Activated CD4-positive, alpha-beta T cell treated with anti-CD3 and anti-CD28 coated beads, Interleukin-2, amount 10 ng/mL, durations not matched to agents 7 days and 5 days (primary cell): ENCODE measurements around the gene ZNHIT2. TPM values are rescaled to one million over a fixed set of nuclear protein-coding genes. Genes with fewer than 3 reads are reported as not detected.
"Not testable (repeated sequence)": the region's sequence is repeated elsewhere in the genome, so short reads cannot be mapped to it uniquely, and the experiment has no call there.

Source experiments
- CTCF ChIA-PET: fragments of 350-600 bp; sonication (Branson Sonifier 250); formaldehyde crosslinking; loops from one replicate; lab custom pipeline; 2021; ENCODE audit warnings: antibody characterized with exemption; lab: Charles Lee
- POLR2A ChIA-PET: fragments of 350-600 bp; sonication (Branson Sonifier 250); formaldehyde crosslinking; loops from one replicate; lab custom pipeline; 2021; ENCODE audit warnings: antibody characterized with exemption; lab: Charles Lee
- DNase-seq: peaks from one replicate; pipeline ENCODE4 v3.0.0-alpha.2; 2020
- H3K27ac Mint-ChIP-seq: one replicate; pipeline ENCODE4 v1.8.0; 2021; ENCODE audit warnings: mild to moderate bottlenecking, moderate library complexity, mixed read lengths
- H3K27me3 Mint-ChIP-seq: one replicate; pipeline ENCODE4 v1.8.0; 2021; ENCODE audit warnings: mixed read lengths
- H3K36me3 Mint-ChIP-seq: one replicate; pipeline ENCODE4 v1.8.0; 2021; ENCODE audit warnings: low read depth, mixed read lengths
- H3K4me1 Mint-ChIP-seq: one replicate; pipeline ENCODE4 v1.8.0; 2021; ENCODE audit warnings: mixed read lengths
- H3K4me3 Mint-ChIP-seq: one replicate; pipeline ENCODE4 v1.8.0; 2021; ENCODE audit warnings: mild to moderate bottlenecking, moderate library complexity, mixed read lengths
- H3K9me3 Mint-ChIP-seq: one replicate; pipeline ENCODE4 v1.8.0; 2021; ENCODE audit warnings: mixed read lengths
- total RNA-seq, 2 experiments: library from RNA; stranded (reverse); gene quantifications; one replicate each; pipeline ENCODE4 v1.2.3, GENCODE V29; 2021

The ZNHIT2 gene
- total RNA-seq, 2 experiments from 2014 or later = 8.6 to 9.9 TPM

GRCh38 chr11:65150509-65151299 is 33.2 kb upstream of the ZNHIT2 start:
- peaks cover 18% of the 10 kb centered on the region for H3K4me1 Mint-ChIP-seq
- H3K27me3 Mint-ChIP-seq = peaks cover 19% of the 10 kb centered on the region
- H3K9me3 Mint-ChIP-seq = no peaks in the 10 kb centered on the region
- no peak for DNase-seq
- ChIA-PET CTCF (no interaction called here), POLR2A (no interaction called here)
- no peak overlapping the region for H3K4me3 Mint-ChIP-seq
- no peaks in the 10 kb centered on the region for H3K36me3 Mint-ChIP-seq
- H3K27ac Mint-ChIP-seq = no peak overlapping the region

GRCh38 chr11:65150131-65150508 is 32.6 kb upstream of the ZNHIT2 start:
- H3K9me3 Mint-ChIP-seq, H3K27ac Mint-ChIP-seq, H3K36me3 Mint-ChIP-seq, DNase-seq, H3K4me3 Mint-ChIP-seq, POLR2A ChIA-PET, CTCF ChIA-PET: not testable (repeated sequence)
- H3K4me1 Mint-ChIP-seq = peaks cover 18% of the 10 kb centered on the region
- peaks cover 25% of the 10 kb centered on the region for H3K27me3 Mint-ChIP-seq

GRCh38 chr11:65148657-65149056 is 31.2 kb upstream of the ZNHIT2 start:
- Mint-ChIP-seq H3K9me3 (no peaks in the 10 kb centered on the region), H3K27me3 (peaks cover 23% of the 10 kb centered on the region), H3K4me1 (peaks cover 18% of the 10 kb centered on the region), H3K36me3 (no peaks in the 10 kb centered on the region), H3K27ac (no peak overlapping the region), H3K4me3 (no peak overlapping the region)
- no peak for DNase-seq
- POLR2A ChIA-PET = no interaction called here
- CTCF ChIA-PET = interaction anchor here (0.8 to 2.7 kb wide), 3 partner anchors 13 to 209 kb away, joined by 4 to 12 read pairs (median 6); partner anchors contain the start of gene SYVN1

GRCh38 chr11:65147352-65148075 is 30.0 kb upstream of the ZNHIT2 start:
- Mint-ChIP-seq H3K4me1 (peaks cover 14% of the 10 kb centered on the region), H3K27ac (no peak overlapping the region), H3K27me3 (peaks cover 17% of the 10 kb centered on the region), H3K4me3 (no peak overlapping the region), H3K36me3 (no peaks in the 10 kb centered on the region), H3K9me3 (no peaks in the 10 kb centered on the region)
- POLR2A ChIA-PET = no interaction called here
- DNase-seq = no peak
- CTCF ChIA-PET = interaction anchor here (0.6 to 2.7 kb wide), 3 partner anchors 12 to 294 kb away, joined by 5 to 12 read pairs (median 6); partner anchors contain the start of gene SYVN1

- Mint-ChIP-seq H3K27ac (no peak overlapping the region), H3K27me3 (peaks cover 31% of the 10 kb centered on the region), H3K9me3 (no peaks in the 10 kb centered on the region), H3K36me3 (no peaks in the 10 kb centered on the region), H3K4me1 (no peaks in the 10 kb centered on the region), H3K4me3 (no peak overlapping the region)
- no peak for DNase-seq
- POLR2A ChIA-PET = no interaction called here
- CTCF ChIA-PET = no interaction called here
Measured at GRCh38 chr11:65141896-65142494, 24.5 kb upstream of the ZNHIT2 start.

GRCh38 chr11:65136515-65137096 is 19.1 kb upstream of the ZNHIT2 start:
- CTCF ChIA-PET = interaction anchor here (0.9 to 3.2 kb wide), 5 partner anchors 11 to 122 kb away, joined by 3 to 12 read pairs (median 4); partner anchors contain the start of genes ARL2 and ZNHIT2
- Mint-ChIP-seq H3K4me1 (peaks cover 27% of the 10 kb centered on the region), H3K4me3 (peak overlapping the region; percentile 56)

GRCh38 chr11:65135633-65136145 is 18.2 kb upstream of the ZNHIT2 start:
- POLR2A ChIA-PET = interaction anchor here (0.9 kb wide), 1 partner anchor 211 kb away, joined by 3 read pairs; the partner anchor contains the start of gene PPP2R5B
- no peak for DNase-seq
- H3K27me3 Mint-ChIP-seq = peaks cover 6% of the 10 kb centered on the region
- H3K27ac Mint-ChIP-seq = peak overlapping the region; percentile 99
- CTCF ChIA-PET = interaction anchor here (0.7 to 3.2 kb wide), 10 partner anchors 12 to 123 kb away, joined by 3 to 12 read pairs (median 3); partner anchors contain the start of genes ARL2 and ZNHIT2
- H3K4me3 Mint-ChIP-seq = peak overlapping the region; percentile 99
- peaks cover 27% of the 10 kb centered on the region for H3K4me1 Mint-ChIP-seq
- peaks cover 12% of the 10 kb centered on the region for H3K36me3 Mint-ChIP-seq
- no peaks in the 10 kb centered on the region for H3K9me3 Mint-ChIP-seq

More at GRCh38 chr11:65136515-65137096, 19.1 kb upstream of the ZNHIT2 start:
- no peak for DNase-seq
- H3K36me3 Mint-ChIP-seq = peaks cover 10% of the 10 kb centered on the region
- H3K27me3 Mint-ChIP-seq = peaks cover 13% of the 10 kb centered on the region
- no peaks in the 10 kb centered on the region for H3K9me3 Mint-ChIP-seq
- POLR2A ChIA-PET = no interaction called here
- peak overlapping the region; percentile 84 for H3K27ac Mint-ChIP-seq

- Mint-ChIP-seq H3K27me3 (peaks cover 3% of the 10 kb centered on the region), H3K27ac (peak overlapping the region; percentile 99), H3K36me3 (peaks cover 14% of the 10 kb centered on the region), H3K9me3 (no peaks in the 10 kb centered on the region), H3K4me3 (peak overlapping the region; percentile 99), H3K4me1 (peaks cover 27% of the 10 kb centered on the region)
- POLR2A ChIA-PET = interaction anchor here (0.6 to 1.1 kb wide), 3 partner anchors 13 to 322 kb away, joined by 3 to 5 read pairs (median 4); partner anchors contain the start of genes FAU, MRPL49 and PPP2R5B
- CTCF ChIA-PET = interaction anchor here (0.6 to 3.2 kb wide), 11 partner anchors 13 to 1088 kb away, joined by 3 to 12 read pairs (median 3); partner anchors contain the start of gene ARL2
- peak; percentile 91 for DNase-seq
Measured at GRCh38 chr11:65134952-65135632, 17.6 kb upstream of the ZNHIT2 start.

- Mint-ChIP-seq H3K4me1 (peaks cover 27% of the 10 kb centered on the region), H3K36me3 (peaks cover 14% of the 10 kb centered on the region), H3K9me3 (no peaks in the 10 kb centered on the region), H3K4me3 (peak within 1 kb of the TSS; percentile 99), H3K27ac (peak within 1 kb of the TSS; percentile 99), H3K27me3 (no peaks in the 10 kb centered on the region)
- peak; percentile 93 for DNase-seq
- CTCF ChIA-PET = interaction anchor here (0.6 to 3.2 kb wide), 8 partner anchors 14 to 1089 kb away, joined by 3 to 12 read pairs (median 4); no protein-coding TSS in a partner anchor
- POLR2A ChIA-PET = interaction anchor here (0.6 to 1.1 kb wide), 3 partner anchors 12 to 322 kb away, joined by 3 to 5 read pairs (median 4); partner anchors contain the start of genes FAU, MRPL49 and PPP2R5B
Measured at GRCh38 chr11:65134240-65134951, 16.9 kb upstream of the ZNHIT2 start, which contains the start of gene SYVN1. SYVN1 (minus strand) TSS chr11:65134519; CDS start chr11:65133601, 918 bp downstream.

GRCh38 chr11:65133724-65134123 is 16.2 kb upstream of the ZNHIT2 start:
- H3K27me3 Mint-ChIP-seq = no peaks in the 10 kb centered on the region
- POLR2A ChIA-PET = no interaction called here
- H3K4me3 Mint-ChIP-seq = peak overlapping the region; percentile 99
- CTCF ChIA-PET = interaction anchor here (0.8 kb wide), 1 partner anchor 13 kb away, joined by 3 read pairs; no protein-coding TSS in a partner anchor
- H3K36me3 Mint-ChIP-seq = peaks cover 14% of the 10 kb centered on the region
- H3K9me3 Mint-ChIP-seq = no peaks in the 10 kb centered on the region
- no peak for DNase-seq
- H3K4me1 Mint-ChIP-seq = peaks cover 27% of the 10 kb centered on the region
- peak overlapping the region; percentile 99 for H3K27ac Mint-ChIP-seq
